ENCODE results near the gene HDAC9.

The HDAC9 gene

GRCh38 chr7:18495412-18496340 is at the start of gene HDAC9:
Gene HDAC9, plus strand, starts transcription at chr7:18495749. Its CDS starts 554 bp downstream, at chr7:18496303.
- H3K27ac Mint-ChIP-seq = no peak within 1 kb of the TSS
- no peak within 1 kb of the TSS for H3K4me3 Mint-ChIP-seq
- no peaks in the 10 kb centered on the region for H3K36me3 Mint-ChIP-seq
- no peaks in the 10 kb centered on the region for H3K9me3 Mint-ChIP-seq
- H3K4me1 Mint-ChIP-seq = peaks cover 5% of the 10 kb centered on the region
- H3K27me3 Mint-ChIP-seq = no peaks in the 10 kb centered on the region

- no peak overlapping the region for H3K27ac Mint-ChIP-seq
- H3K27me3 Mint-ChIP-seq = no peaks in the 10 kb centered on the region
- H3K36me3 Mint-ChIP-seq = no peaks in the 10 kb centered on the region
- no peaks in the 10 kb centered on the region for H3K4me1 Mint-ChIP-seq
- no peaks in the 10 kb centered on the region for H3K9me3 Mint-ChIP-seq
- no peak overlapping the region for H3K4me3 Mint-ChIP-seq
These were observed 49.5 kb upstream of the HDAC9 start for GRCh38 chr7:18445916-18446520.

GRCh38 chr7:18450019-18450418 is 45.5 kb upstream of the HDAC9 start:
- H3K36me3 Mint-ChIP-seq = no peaks in the 10 kb centered on the region
- H3K4me3 Mint-ChIP-seq = no peak overlapping the region
- no peaks in the 10 kb centered on the region for H3K9me3 Mint-ChIP-seq
- H3K27ac Mint-ChIP-seq = no peak overlapping the region
- no peaks in the 10 kb centered on the region for H3K27me3 Mint-ChIP-seq
- H3K4me1 Mint-ChIP-seq = no peaks in the 10 kb centered on the region

- no peak overlapping the region for H3K27ac Mint-ChIP-seq
- no peaks in the 10 kb centered on the region for H3K36me3 Mint-ChIP-seq
- H3K27me3 Mint-ChIP-seq = no peaks in the 10 kb centered on the region
These were observed 39.9 kb upstream of the HDAC9 start for GRCh38 chr7:18455606-18456005.

GRCh38 chr7:18457832-18458231 is 37.7 kb upstream of the HDAC9 start:
- no peaks in the 10 kb centered on the region for H3K27me3 Mint-ChIP-seq
- H3K4me3 Mint-ChIP-seq = no peak overlapping the region
- no peaks in the 10 kb centered on the region for H3K4me1 Mint-ChIP-seq
- no peak overlapping the region for H3K27ac Mint-ChIP-seq
- no peaks in the 10 kb centered on the region for H3K36me3 Mint-ChIP-seq
- H3K9me3 Mint-ChIP-seq = no peaks in the 10 kb centered on the region

More at GRCh38 chr7:18455606-18456005, 39.9 kb upstream of the HDAC9 start:
- no peaks in the 10 kb centered on the region for H3K4me1 Mint-ChIP-seq
- H3K4me3 Mint-ChIP-seq = no peak overlapping the region
- no peaks in the 10 kb centered on the region for H3K9me3 Mint-ChIP-seq

GRCh38 chr7:18458830-18459229 is 36.7 kb upstream of the HDAC9 start:
- no peak overlapping the region for H3K27ac Mint-ChIP-seq
- no peaks in the 10 kb centered on the region for H3K27me3 Mint-ChIP-seq
- no peaks in the 10 kb centered on the region for H3K4me1 Mint-ChIP-seq
- H3K36me3 Mint-ChIP-seq = no peaks in the 10 kb centered on the region
- H3K9me3 Mint-ChIP-seq = no peaks in the 10 kb centered on the region
- no peak overlapping the region for H3K4me3 Mint-ChIP-seq

GRCh38 chr7:18459484-18460245 is 35.9 kb upstream of the HDAC9 start:
- no peak overlapping the region for H3K4me3 Mint-ChIP-seq
- H3K27me3 Mint-ChIP-seq = no peaks in the 10 kb centered on the region
- no peaks in the 10 kb centered on the region for H3K4me1 Mint-ChIP-seq
- no peak overlapping the region for H3K27ac Mint-ChIP-seq
- H3K9me3 Mint-ChIP-seq = no peaks in the 10 kb centered on the region
- no peaks in the 10 kb centered on the region for H3K36me3 Mint-ChIP-seq

- Mint-ChIP-seq H3K4me1 (no peaks in the 10 kb centered on the region), H3K4me3 (no peak overlapping the region), H3K27me3 (no peaks in the 10 kb centered on the region), H3K27ac (no peak overlapping the region), H3K36me3 (no peaks in the 10 kb centered on the region), H3K9me3 (no peaks in the 10 kb centered on the region)
These were observed 33.6 kb upstream of the HDAC9 start for GRCh38 chr7:18461785-18462467.

- Mint-ChIP-seq H3K36me3 (no peaks in the 10 kb centered on the region), H3K27me3 (no peaks in the 10 kb centered on the region), H3K4me3 (no peak overlapping the region), H3K4me1 (no peaks in the 10 kb centered on the region), H3K9me3 (no peaks in the 10 kb centered on the region), H3K27ac (no peak overlapping the region)
These were observed 30.7 kb upstream of the HDAC9 start for GRCh38 chr7:18464830-18465229.

- Mint-ChIP-seq H3K4me1 (no peaks in the 10 kb centered on the region), H3K4me3 (no peak overlapping the region), H3K9me3 (no peaks in the 10 kb centered on the region), H3K27me3 (no peaks in the 10 kb centered on the region), H3K36me3 (no peaks in the 10 kb centered on the region), H3K27ac (no peak overlapping the region)
These were observed 28.5 kb upstream of the HDAC9 start for GRCh38 chr7:18467011-18467410.

GRCh38 chr7:18468795-18469194 is 26.8 kb upstream of the HDAC9 start:
- Mint-ChIP-seq H3K36me3 (no peaks in the 10 kb centered on the region), H3K27ac (no peak overlapping the region), H3K4me1 (no peaks in the 10 kb centered on the region), H3K4me3 (no peak overlapping the region), H3K9me3 (no peaks in the 10 kb centered on the region), H3K27me3 (no peaks in the 10 kb centered on the region)

- Mint-ChIP-seq H3K4me1 (no peaks in the 10 kb centered on the region), H3K36me3 (no peaks in the 10 kb centered on the region), H3K4me3 (no peak overlapping the region), H3K9me3 (no peaks in the 10 kb centered on the region), H3K27ac (no peak overlapping the region), H3K27me3 (no peaks in the 10 kb centered on the region)
These were observed 26.2 kb upstream of the HDAC9 start for GRCh38 chr7:18469316-18469715.

- Mint-ChIP-seq H3K9me3 (no peaks in the 10 kb centered on the region), H3K27me3 (no peaks in the 10 kb centered on the region), H3K36me3 (no peaks in the 10 kb centered on the region), H3K27ac (no peak overlapping the region), H3K4me1 (no peaks in the 10 kb centered on the region), H3K4me3 (no peak overlapping the region)
These were observed 23.9 kb upstream of the HDAC9 start for GRCh38 chr7:18471476-18472160.

GRCh38 chr7:18472161-18472483 is 23.4 kb upstream of the HDAC9 start:
- Mint-ChIP-seq H3K36me3 (no peaks in the 10 kb centered on the region), H3K27ac (no peak overlapping the region), H3K4me1 (no peaks in the 10 kb centered on the region), H3K27me3 (no peaks in the 10 kb centered on the region), H3K4me3 (no peak overlapping the region), H3K9me3 (no peaks in the 10 kb centered on the region)

- no peaks in the 10 kb centered on the region for H3K9me3 Mint-ChIP-seq
- H3K4me1 Mint-ChIP-seq = no peaks in the 10 kb centered on the region
- no peak overlapping the region for H3K4me3 Mint-ChIP-seq
- H3K27ac Mint-ChIP-seq = no peak overlapping the region
- H3K36me3 Mint-ChIP-seq = no peaks in the 10 kb centered on the region
- H3K27me3 Mint-ChIP-seq = no peaks in the 10 kb centered on the region
These were observed 22.4 kb upstream of the HDAC9 start for GRCh38 chr7:18473119-18473518.
